ENCODE data around the gene SELENOO. TPM values are rescaled to one million over a fixed set of nuclear protein-coding genes. Genes with fewer than 3 reads are reported as not detected.

Gene SELENOO
- total RNA-seq, 1 experiment from 2014 or later = 29.6 TPM

DNA sequence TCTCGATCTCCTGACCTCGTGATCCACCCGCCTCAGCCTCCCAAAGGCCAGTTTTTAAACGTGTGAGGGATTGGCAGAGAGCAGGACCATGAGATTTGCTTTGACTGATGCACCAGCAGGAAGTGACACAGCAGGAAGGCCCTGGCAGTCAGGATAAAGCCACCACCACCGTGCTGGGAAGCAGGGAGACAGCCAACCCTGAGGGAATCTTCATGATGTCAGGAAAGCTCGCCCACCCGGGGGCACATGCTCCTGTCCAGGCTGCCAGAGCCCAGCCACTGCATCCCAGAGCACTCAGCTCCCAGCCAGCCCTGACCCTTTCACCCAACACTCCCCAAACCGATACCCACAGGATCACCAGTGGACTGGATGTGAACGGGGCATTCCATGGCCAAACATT, 37.9 kb downstream of the SELENOO start:
- CTCF ChIA-PET = no interaction called here
- no peak overlapping the region for H3K27ac ChIP-seq (ENCODE audit: low read depth, low read length)
- H3K4me3 ChIP-seq (replicated peaks in 1 of 2; ENCODE audit: low read depth in 1 of 2, low read length in 2 of 2) = no peak overlapping the region
- DNase-seq (ENCODE audit: low read depth, low spot score) = no peak
- no peak for ATAC-seq
- H3K79me2 ChIP-seq (ENCODE audit: insufficient read depth, low read length) = peaks cover 94% of the 10 kb centered on the region
- no peaks in the 10 kb centered on the region for H3K9me2 ChIP-seq (ENCODE audit: insufficient read depth)
- no peaks in the 10 kb centered on the region for H3K27me3 ChIP-seq (ENCODE audit: insufficient read depth, low read length)
- H3K4me1 ChIP-seq (ENCODE audit: control insufficient read depth in 1 of 2, insufficient read depth in 2 of 2, low read length in 2 of 2) = peaks cover 7 to 17% of the 10 kb centered on the region in 2 experiments
- no peak overlapping the region for H3K9ac ChIP-seq (ENCODE audit: low read length)
- intact Hi-C loops (cut with micrococcal nuclease) = no loop called here
- no peaks in the 10 kb centered on the region for H4K20me1 ChIP-seq (ENCODE audit: insufficient read depth)
- POLR2A ChIA-PET = no interaction called here
- RAD21 ChIA-PET (ENCODE audit: low non-redundant PET in 1 of 2, low total read pairs in 2 of 2, uncharacterized antibody in 2 of 2, unreplicated experiment in 2 of 2) = no interaction called here
- H3K9me3 ChIP-seq (ENCODE audit: control insufficient read depth in 1 of 2, insufficient read depth in 1 of 2, low read depth in 1 of 2, low read length in 2 of 2) = peaks cover 0 to 4% of the 10 kb centered on the region in 2 experiments; a peak in 1 of 4 replicates
- no TSS peak for BruUV-seq (replicated peaks)
- H2AFZ ChIP-seq (ENCODE audit: low read depth, low read length, poor library complexity, severe bottlenecking) = no peak overlapping the region
- TF ChIP-seq ZFX (IDR thresholded peaks at IDR 0.05) (no peak), RAD21 (IDR thresholded peaks at IDR 0.05; ENCODE audit: low read depth) (no peak), YY1 (IDR thresholded peaks at IDR 0.05; ENCODE audit: extremely low read depth, insufficient replicate concordance, low read depth, low read length) (no peak), SRF (IDR thresholded peaks at IDR 0.05; ENCODE audit: low read depth) (no peak), POLR2A (IDR thresholded peaks at IDR 0.05; ENCODE audit: borderline replicate concordance, extremely low read depth, insufficient read depth, insufficient read length) (no peak), EGR1 (IDR thresholded peaks at IDR 0.05; ENCODE audit: low read depth) (no peak), SIN3A (IDR thresholded peaks at IDR 0.05; ENCODE audit: low read depth) (no peak), TCF7L2 (IDR thresholded peaks at IDR 0.05; ENCODE audit: borderline replicate concordance, extremely low read depth, insufficient read depth, insufficient read length) (no peak), FOSL1 (IDR thresholded peaks at IDR 0.05; ENCODE audit: low read depth) (no peak), CEBPB (IDR thresholded peaks at IDR 0.05; ENCODE audit: low read depth) (no peak), CBX3 (IDR thresholded peaks at IDR 0.05; ENCODE audit: low read depth) (no peak), JUND (IDR thresholded peaks at IDR 0.05) (no peak), ELF1 (IDR thresholded peaks at IDR 0.05; ENCODE audit: borderline replicate concordance, low read depth) (no peak), POLR2AphosphoS5 (IDR thresholded peaks at IDR 0.05; ENCODE audit: low read depth, low read length) (no peak), EZH2phosphoT487 (IDR thresholded peaks at IDR 0.05; ENCODE audit: borderline replicate concordance) (no peak), ZNF274 (IDR thresholded peaks at IDR 0.05; ENCODE audit: low read depth, low read length) (no peak), EZH2 (IDR thresholded peaks at IDR 0.05) (no peak)
- TF ChIP-seq, protein P1, sequence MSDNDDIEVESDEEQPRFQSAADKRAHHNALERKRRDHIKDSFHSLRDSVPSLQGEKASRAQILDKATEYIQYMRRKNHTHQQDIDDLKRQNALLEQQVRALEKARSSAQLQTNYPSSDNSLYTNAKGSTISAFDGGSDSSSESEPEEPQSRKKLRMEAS (IDR thresholded peaks at IDR 0.05) = no peak
- TF ChIP-seq, protein P2, sequence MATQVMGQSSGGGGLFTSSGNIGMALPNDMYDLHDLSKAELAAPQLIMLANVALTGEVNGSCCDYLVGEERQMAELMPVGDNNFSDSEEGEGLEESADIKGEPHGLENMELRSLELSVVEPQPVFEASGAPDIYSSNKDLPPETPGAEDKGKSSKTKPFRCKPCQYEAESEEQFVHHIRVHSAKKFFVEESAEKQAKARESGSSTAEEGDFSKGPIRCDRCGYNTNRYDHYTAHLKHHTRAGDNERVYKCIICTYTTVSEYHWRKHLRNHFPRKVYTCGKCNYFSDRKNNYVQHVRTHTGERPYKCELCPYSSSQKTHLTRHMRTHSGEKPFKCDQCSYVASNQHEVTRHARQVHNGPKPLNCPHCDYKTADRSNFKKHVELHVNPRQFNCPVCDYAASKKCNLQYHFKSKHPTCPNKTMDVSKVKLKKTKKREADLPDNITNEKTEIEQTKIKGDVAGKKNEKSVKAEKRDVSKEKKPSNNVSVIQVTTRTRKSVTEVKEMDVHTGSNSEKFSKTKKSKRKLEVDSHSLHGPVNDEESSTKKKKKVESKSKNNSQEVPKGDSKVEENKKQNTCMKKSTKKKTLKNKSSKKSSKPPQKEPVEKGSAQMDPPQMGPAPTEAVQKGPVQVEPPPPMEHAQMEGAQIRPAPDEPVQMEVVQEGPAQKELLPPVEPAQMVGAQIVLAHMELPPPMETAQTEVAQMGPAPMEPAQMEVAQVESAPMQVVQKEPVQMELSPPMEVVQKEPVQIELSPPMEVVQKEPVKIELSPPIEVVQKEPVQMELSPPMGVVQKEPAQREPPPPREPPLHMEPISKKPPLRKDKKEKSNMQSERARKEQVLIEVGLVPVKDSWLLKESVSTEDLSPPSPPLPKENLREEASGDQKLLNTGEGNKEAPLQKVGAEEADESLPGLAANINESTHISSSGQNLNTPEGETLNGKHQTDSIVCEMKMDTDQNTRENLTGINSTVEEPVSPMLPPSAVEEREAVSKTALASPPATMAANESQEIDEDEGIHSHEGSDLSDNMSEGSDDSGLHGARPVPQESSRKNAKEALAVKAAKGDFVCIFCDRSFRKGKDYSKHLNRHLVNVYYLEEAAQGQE (IDR thresholded peaks at IDR 0.05; ENCODE audit: low read depth) = no peak
- TF ChIP-seq, protein P3, sequence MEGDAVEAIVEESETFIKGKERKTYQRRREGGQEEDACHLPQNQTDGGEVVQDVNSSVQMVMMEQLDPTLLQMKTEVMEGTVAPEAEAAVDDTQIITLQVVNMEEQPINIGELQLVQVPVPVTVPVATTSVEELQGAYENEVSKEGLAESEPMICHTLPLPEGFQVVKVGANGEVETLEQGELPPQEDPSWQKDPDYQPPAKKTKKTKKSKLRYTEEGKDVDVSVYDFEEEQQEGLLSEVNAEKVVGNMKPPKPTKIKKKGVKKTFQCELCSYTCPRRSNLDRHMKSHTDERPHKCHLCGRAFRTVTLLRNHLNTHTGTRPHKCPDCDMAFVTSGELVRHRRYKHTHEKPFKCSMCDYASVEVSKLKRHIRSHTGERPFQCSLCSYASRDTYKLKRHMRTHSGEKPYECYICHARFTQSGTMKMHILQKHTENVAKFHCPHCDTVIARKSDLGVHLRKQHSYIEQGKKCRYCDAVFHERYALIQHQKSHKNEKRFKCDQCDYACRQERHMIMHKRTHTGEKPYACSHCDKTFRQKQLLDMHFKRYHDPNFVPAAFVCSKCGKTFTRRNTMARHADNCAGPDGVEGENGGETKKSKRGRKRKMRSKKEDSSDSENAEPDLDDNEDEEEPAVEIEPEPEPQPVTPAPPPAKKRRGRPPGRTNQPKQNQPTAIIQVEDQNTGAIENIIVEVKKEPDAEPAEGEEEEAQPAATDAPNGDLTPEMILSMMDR (IDR thresholded peaks at IDR 0.05 in 2 of 3, conservative IDR thresholded peaks at IDR 0.05 in 1 of 3; ENCODE audit: borderline replicate concordance in 1 of 3, insufficient read depth in 1 of 3, low read depth in 2 of 3, low read length in 2 of 3) = no peak
- no peak overlapping the region for H3K4me2 ChIP-seq (ENCODE audit: low read length)
- H3K36me3 ChIP-seq (ENCODE audit: control insufficient read depth in 1 of 2, insufficient read depth in 2 of 2, low read length in 2 of 2) = peaks cover 7 to 17% of the 10 kb centered on the region in 2 experiments; a peak in 2 of 4 replicates

All from HCT116 (cell line).